Measurements from ENCODE around the gene FUCA1. TPM values are rescaled to one million over a fixed set of nuclear protein-coding genes. Genes with fewer than 3 reads are reported as not detected.

Gene FUCA1
- total and polyA plus RNA-seq, 2 of the 8 experiments (the other 6 are each of a cell fraction or from before 2014, with no cell fraction given): 5.9 to 6.4 TPM

DNA sequence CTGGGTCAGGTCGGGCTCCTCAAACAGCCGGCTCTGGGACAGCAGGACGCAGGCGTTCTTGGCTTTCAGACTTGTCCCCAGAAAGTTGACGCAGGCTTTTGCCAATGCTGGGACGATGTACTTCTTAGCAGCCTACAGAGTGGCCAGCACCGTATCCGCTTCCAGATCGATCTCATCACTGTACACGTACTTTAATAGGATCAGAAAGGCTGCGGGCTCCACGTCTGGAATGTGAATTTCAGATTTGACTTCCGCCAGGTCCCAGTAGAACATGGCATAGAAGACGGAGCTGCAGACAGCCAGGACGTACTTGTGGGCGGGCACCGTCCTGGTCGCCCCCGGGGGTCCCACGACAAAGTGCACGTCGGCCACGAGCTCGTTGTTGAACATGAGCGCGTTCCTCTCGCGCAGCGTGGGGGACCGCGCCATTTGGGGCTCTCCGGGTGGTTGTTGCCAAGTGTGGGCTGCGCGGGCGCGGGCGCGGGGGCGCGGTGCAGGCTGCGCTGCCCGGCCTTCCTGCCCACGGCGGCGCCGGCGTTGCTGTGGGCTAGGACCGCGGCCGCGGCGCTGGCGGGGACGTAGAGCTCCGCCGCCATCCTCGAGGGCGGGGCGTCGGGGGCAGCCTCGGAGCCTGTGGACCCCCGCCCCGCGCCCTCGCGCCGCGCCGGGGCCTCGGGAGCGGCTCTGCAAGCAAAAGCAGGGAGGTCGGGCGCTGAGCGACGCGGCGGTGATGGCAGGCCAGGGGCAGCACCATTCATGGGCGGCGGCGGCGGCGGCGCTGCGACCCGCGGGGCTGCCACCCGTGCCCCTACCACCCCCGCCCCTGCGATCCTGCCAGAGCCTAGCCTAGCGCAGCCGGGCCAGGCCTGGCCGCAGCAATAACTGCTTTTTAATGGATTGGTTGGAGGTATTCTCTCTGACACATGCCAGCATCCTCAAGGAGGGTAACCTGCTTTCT lies 34.5 kb upstream of the FUCA1 start:
- no peak overlapping the region for H2BK120ac ChIP-seq (replicated peaks; ENCODE audit: low read depth, low read length)
- no peaks in the 10 kb centered on the region; a peak in 1 of 8 replicates for H3K36me3 ChIP-seq (ENCODE audit: control insufficient read depth in 2 of 4, insufficient read depth in 4 of 4, low read length in 3 of 4)
- H4K5ac ChIP-seq (ENCODE audit: insufficient read length, low read depth, low read length): no peak overlapping the region
- H3K4me3 ChIP-seq (ENCODE audit: extremely low read depth in 1 of 4, insufficient read depth in 2 of 4, low read depth in 3 of 4, low read length in 4 of 4): peak overlapping the region; percentile 18 to 55 (median 28)
- H2AK5ac ChIP-seq (ENCODE audit: low read depth, low read length): no peak overlapping the region
- WGBS, 2 experiments (ENCODE audit: extremely low coverage in 1 of 2, insufficient coverage in 1 of 2, insufficient read length in 1 of 2, insufficient replicate concordance in 2 of 2, low coverage in 1 of 2, low lambda C conversion rate in 2 of 2, missing lambda C conversion rate in 1 of 2): 25% methylated on average over 73 of the region's 92 CpGs; no CpG with 5 or more reads in 1 of the 2 experiments
- no peaks in the 10 kb centered on the region for H4K20me1 ChIP-seq (replicated peaks in 1 of 2; ENCODE audit: control insufficient read depth in 1 of 2, insufficient read depth in 2 of 2, low read length in 2 of 2)
- H3K23me2 ChIP-seq (ENCODE audit: low read depth, low read length): peaks cover 2% of the 10 kb centered on the region; the same call in 1 of the 2 replicates
- H4K8ac ChIP-seq (ENCODE audit: extremely low read depth, insufficient read depth, low read length): peak overlapping the region; percentile 79
- no peak overlapping the region for H3K14ac ChIP-seq (ENCODE audit: insufficient read length)
- no peak overlapping the region for H3K56ac ChIP-seq (replicated peaks; ENCODE audit: insufficient read length, low read depth, low read length)
- peak in 1 of 2 experiments; percentile 56 for DNase-seq (ENCODE audit: low read depth in 1 of 2, low spot score in 2 of 2)
- no peaks in the 10 kb centered on the region for H3K9me3 ChIP-seq (ENCODE audit: insufficient read depth in 2 of 2, low read depth in 1 of 2, low read length in 1 of 2)
- ChIA-PET POLR2A (ENCODE audit: partially characterized antibody) (interaction anchor here (1.1 kb wide), 1 partner anchor 249 kb away, joined by 4 read pairs; no protein-coding TSS in a partner anchor), CTCF (ENCODE audit: partially characterized antibody) (interaction anchor here (0.6 to 1.4 kb wide), 3 partner anchors 14 to 47 kb away, joined by 3 to 4 read pairs (median 4); no protein-coding TSS in a partner anchor)
- no peak overlapping the region for H3K9ac ChIP-seq (replicated peaks in 1 of 4; ENCODE audit: extremely low read depth in 1 of 4, low read depth in 3 of 4, low read length in 3 of 4)
- H2BK12ac ChIP-seq (ENCODE audit: low read depth, low read length): peak overlapping the region; percentile 60; the same call in 1 of the 2 replicates
- no peak overlapping the region for H4K91ac ChIP-seq (replicated peaks; ENCODE audit: insufficient read length, low read length)
- no peak overlapping the region for H3K27ac ChIP-seq (ENCODE audit: low read depth, low read length)
- H3K4me1 ChIP-seq (replicated peaks in 1 of 4; ENCODE audit: control insufficient read depth in 3 of 4, insufficient read depth in 4 of 4, low read length in 3 of 4): peaks cover 8 to 15% (median 9%) of the 10 kb centered on the region in 4 experiments
- peak overlapping the region; percentile 67 to 68 for H3K4me2 ChIP-seq (ENCODE audit: insufficient read depth in 1 of 2, low read depth in 2 of 2, low read length in 2 of 2)
- 0 out of 2 replicates have a peak overlapping the region, but pooled peaks have one; percentile 24 for H2AFZ ChIP-seq (ENCODE audit: low read length)
- no peak overlapping the region for H3K23ac ChIP-seq (ENCODE audit: insufficient read length)
- H2BK20ac ChIP-seq (ENCODE audit: low read length): no peak overlapping the region
- H3K4ac ChIP-seq (replicated peaks; ENCODE audit: insufficient read length, low read depth, low read length): no peak overlapping the region
- peaks cover 5 to 34% (median 26%) of the 10 kb centered on the region in 4 experiments for H3K27me3 ChIP-seq (replicated peaks in 1 of 4; ENCODE audit: control insufficient read depth in 3 of 4, extremely low read depth in 1 of 4, insufficient read depth in 3 of 4, low read length in 3 of 4)
- no peak overlapping the region; the same call in none of the 2 replicates for H3K18ac ChIP-seq (ENCODE audit: extremely low read depth, low read length)
- TF ChIP-seq EP300 (IDR thresholded peaks at IDR 0.05; ENCODE audit: borderline replicate concordance in 1 of 2, low read depth in 2 of 2, low read length in 2 of 2) (no peak), PHF8 (conservative IDR thresholded peaks at IDR 0.05; ENCODE audit: low read depth, low read length) (no peak), RAD21 (IDR thresholded peaks at IDR 0.05 in 1 of 2, conservative IDR thresholded peaks at IDR 0.05 in 1 of 2; ENCODE audit: low read depth in 2 of 2, low read length in 2 of 2) (no peak), EZH2 (IDR thresholded peaks at IDR 0.05; ENCODE audit: low read depth, low read length, severe bottlenecking) (peak; percentile 54), SUZ12 (IDR thresholded peaks at IDR 0.05; ENCODE audit: low read length) (peak; percentile 52), SIRT6 (IDR thresholded peaks at IDR 0.05; ENCODE audit: low read length) (no peak)
- H3K79me2 ChIP-seq (ENCODE audit: control insufficient read depth in 1 of 2, insufficient read depth in 2 of 2, low read length in 2 of 2): no peaks in the 10 kb centered on the region
- FAIRE-seq: no peak
- H2BK5ac ChIP-seq (ENCODE audit: low read depth, low read length): no peak overlapping the region
- no peaks in the 10 kb centered on the region for H3K79me1 ChIP-seq (ENCODE audit: low read depth, low read length)
- H2BK15ac ChIP-seq (ENCODE audit: low read length): no peak overlapping the region

Measured in H1 (cell line).